Measurements from ENCODE around the gene SHISAL1. TPM values are rescaled to one million over a fixed set of nuclear protein-coding genes. Genes with fewer than 3 reads are reported as not detected.

SHISAL1 gene
- total and polyA plus RNA-seq, 2 donors (not counting 1 experiment from before 2014, with no cell fraction given): not detected

- Mint-ChIP-seq H3K27me3 (peaks cover 31% of the 10 kb centered on the region), H3K27ac (no peak overlapping the region), H3K4me1 (no peaks in the 10 kb centered on the region), H3K9me3 (ENCODE audit: insufficient read depth) (no peaks in the 10 kb centered on the region), H3K4me3 (no peak overlapping the region)
- no peak overlapping the region for H3K27ac ChIP-seq (ENCODE audit: low read length in 2 of 2)
- no peaks in the 10 kb centered on the region for H3K4me1 ChIP-seq (ENCODE audit: control insufficient read depth in 2 of 2, insufficient read depth in 2 of 2, low read length in 2 of 2)
- DNase-seq (no peak), ATAC-seq (ENCODE audit: low read depth) (no peak)
- H3K4me2 ChIP-seq (replicated peaks; ENCODE audit: low read depth, low read length, poor library complexity, severe bottlenecking): no peak overlapping the region
- intact Hi-C loops (cut with micrococcal nuclease): no loop called here
- POLR2A ChIA-PET: no interaction called here
- H2AFZ ChIP-seq (ENCODE audit: insufficient read depth, low read depth, low read length, poor library complexity, severe bottlenecking): no peak overlapping the region
- H3K4me3 ChIP-seq (ENCODE audit: control extremely low read depth in 1 of 5, extremely low read depth in 1 of 5, insufficient read depth in 1 of 5, low read depth in 2 of 5, low read length in 4 of 5): no peak overlapping the region
- WGBS (ENCODE audit: insufficient coverage): 85% methylated on average over 10 of the region's 10 CpGs
- H3K27me3 ChIP-seq (replicated peaks in 1 of 4; ENCODE audit: control extremely low read depth in 1 of 4, control insufficient read depth in 3 of 4, insufficient read depth in 4 of 4, low read length in 3 of 4): peaks cover 0 to 20% (median 0%) of the 10 kb centered on the region in 4 experiments
- CTCF ChIA-PET: no interaction called here
- TF ChIP-seq EZH2 (IDR thresholded peaks at IDR 0.05; ENCODE audit: borderline replicate concordance, insufficient read depth, low read depth, low read length, poor library complexity, severe bottlenecking): no peak
- TF ChIP-seq CTCF (IDR thresholded peaks at IDR 0.05): no peak
- no peaks in the 10 kb centered on the region for H3K9me3 ChIP-seq (ENCODE audit: control extremely low read depth in 1 of 3, control insufficient read depth in 2 of 3, insufficient read depth in 1 of 3, low read length in 2 of 3)
- H3K9ac ChIP-seq (ENCODE audit: low read length): no peak overlapping the region
- no peaks in the 10 kb centered on the region for H3K36me3 ChIP-seq (replicated peaks in 1 of 2; ENCODE audit: control extremely low read depth in 1 of 2, control insufficient read depth in 1 of 2, extremely low read depth in 1 of 2, insufficient read depth in 2 of 2, low read length in 1 of 2)
- H4K20me1 ChIP-seq (ENCODE audit: control insufficient read depth, insufficient read depth, low read length, poor library complexity, severe bottlenecking): no peaks in the 10 kb centered on the region
- H3K79me2 ChIP-seq (ENCODE audit: control insufficient read depth, insufficient read depth, low read length): no peaks in the 10 kb centered on the region
These were observed 34.3 kb upstream of the SHISAL1 start for GRCh38 chr22:44347080-44347479.

GRCh38 chr22:44345872-44346271 is 33.1 kb upstream of the SHISAL1 start:
- Histone ChIP-seq H3K9me3 (ENCODE audit: control extremely low read depth in 1 of 3, control insufficient read depth in 2 of 3, insufficient read depth in 1 of 3, low read length in 2 of 3) (no peaks in the 10 kb centered on the region), H3K4me3 (ENCODE audit: control extremely low read depth in 1 of 5, extremely low read depth in 1 of 5, insufficient read depth in 1 of 5, low read depth in 2 of 5, low read length in 4 of 5) (no peak overlapping the region), H4K20me1 (ENCODE audit: control insufficient read depth, insufficient read depth, low read length, poor library complexity, severe bottlenecking) (no peaks in the 10 kb centered on the region), H3K36me3 (replicated peaks in 1 of 2; ENCODE audit: control extremely low read depth in 1 of 2, control insufficient read depth in 1 of 2, extremely low read depth in 1 of 2, insufficient read depth in 2 of 2, low read length in 1 of 2) (no peaks in the 10 kb centered on the region), H3K27ac (ENCODE audit: low read length in 2 of 2) (no peak overlapping the region), H3K4me1 (ENCODE audit: control insufficient read depth in 2 of 2, insufficient read depth in 2 of 2, low read length in 2 of 2) (no peaks in the 10 kb centered on the region), H3K79me2 (ENCODE audit: control insufficient read depth, insufficient read depth, low read length) (no peaks in the 10 kb centered on the region), H3K4me2 (replicated peaks; ENCODE audit: low read depth, low read length, poor library complexity, severe bottlenecking) (no peak overlapping the region), H3K9ac (ENCODE audit: low read length) (no peak overlapping the region), H3K27me3 (replicated peaks in 1 of 4; ENCODE audit: control extremely low read depth in 1 of 4, control insufficient read depth in 3 of 4, insufficient read depth in 4 of 4, low read length in 3 of 4) (peaks cover 0 to 13% (median 0%) of the 10 kb centered on the region in 4 experiments), H2AFZ (ENCODE audit: insufficient read depth, low read depth, low read length, poor library complexity, severe bottlenecking) (no peak overlapping the region)
- ChIA-PET CTCF (no interaction called here), POLR2A (no interaction called here)
- Mint-ChIP-seq H3K27ac (no peak overlapping the region), H3K4me1 (no peaks in the 10 kb centered on the region), H3K4me3 (no peak overlapping the region), H3K9me3 (ENCODE audit: insufficient read depth) (no peaks in the 10 kb centered on the region), H3K27me3 (peaks cover 27% of the 10 kb centered on the region)
- ATAC-seq (ENCODE audit: low read depth): no peak
- 88% methylated on average over 1 of the region's 3 CpGs for WGBS (ENCODE audit: insufficient coverage)
- DNase-seq: no peak
- TF ChIP-seq CTCF (IDR thresholded peaks at IDR 0.05) (no peak), EZH2 (IDR thresholded peaks at IDR 0.05; ENCODE audit: borderline replicate concordance, insufficient read depth, low read depth, low read length, poor library complexity, severe bottlenecking) (no peak)
- intact Hi-C loops (cut with micrococcal nuclease): no loop called here
